Transverse colon (tissue), 4 donors: Measurements from ENCODE around the gene TMTC3. TPM values are rescaled to one million over a fixed set of nuclear protein-coding genes. Genes with fewer than 3 reads are reported as not detected.

Source experiments
- DNase-seq: peaks from one replicate; pipeline ENCODE4 v3.0.0-alpha.2; 2019
- H3K27ac ChIP-seq, 4 donors: fragments of 200-600 bp; sonication (generic); 2 replicates each; pipeline ENCODE4 v1.5.1; 2016 to 2018; ENCODE audit warnings: inconsistent platforms in 4 of 4
- H3K27me3 ChIP-seq: fragments of 200-600 bp; sonication (generic); 2 replicates; pipeline ENCODE4 v1.5.1; 2017; ENCODE audit warnings: inconsistent platforms
- H3K36me3 ChIP-seq, 4 donors: fragments of 200-600 bp; sonication (generic); 2 replicates each; pipeline ENCODE4 v1.5.1; 2017 to 2019; ENCODE audit warnings: inconsistent platforms in 4 of 4
- H3K4me1 ChIP-seq, 4 donors: fragments of 200-600 bp; sonication (generic); 2 replicates each; pipeline ENCODE4 v1.5.1; 2017 to 2020; ENCODE audit warnings: inconsistent platforms in 4 of 4
- H3K4me3 ChIP-seq, 4 donors: fragments of 200-600 bp; sonication (generic); 1 replicate in 1 of 4; 2 replicates in 3 of 4; pipeline versions ENCODE4 v1.5.1 to v1.6.1; 2017 to 2019; ENCODE audit warnings: inconsistent platforms in 4 of 4
- H3K9me3 ChIP-seq, 2 donors: fragments of 200-600 bp; sonication (generic); 2 replicates each; pipeline ENCODE4 v1.5.1; 2017 to 2019; ENCODE audit warnings: inconsistent platforms in 2 of 2
- CTCF ChIP-seq, 5 experiments: fragments of 200-600 bp in 3 of 5; fragments of 450-650 bp in 2 of 5; sonication (generic) in 3 of 5; IDR thresholded peaks; 1 replicate in 2 of 5; 2 replicates in 3 of 5; pipeline ENCODE4 v1.5.1; 2016 to 2017; ENCODE audit warnings: antibody characterized with exemption in 5 of 5, inconsistent platforms in 3 of 5, mild to moderate bottlenecking in 2 of 5, moderate library complexity in 1 of 5
- EP300 ChIP-seq: sonication (generic); formaldehyde crosslinking; IDR thresholded peaks from one replicate; pipeline ENCODE4 v1.6.1; 2017; ENCODE audit warnings: antibody characterized with exemption, low read depth
- POLR2A ChIP-seq: fragments of 450-650 bp; IDR thresholded peaks from one replicate; pipeline ENCODE4 v1.6.1; 2016; ENCODE audit warnings: antibody characterized with exemption, mild to moderate bottlenecking, moderate library complexity
- POLR2AphosphoS5 ChIP-seq, 3 donors: sonication (generic); formaldehyde crosslinking; IDR thresholded peaks; one replicate each; pipeline ENCODE4 v1.6.1; 2016; ENCODE audit warnings: antibody characterized with exemption in 3 of 3
- WGBS, 2 donors: methylation state at CpG; one replicate each; pipeline ENCODE4 v1.1.5; 2018; ENCODE audit warnings: low coverage in 1 of 2; 5-methylcytosine and 5-hydroxymethylcytosine counted together
- in situ Hi-C, 4 donors: fragments of 200-750 bp; cut with MboI; loops; one replicate each; pipeline versions ENCODE4 v1.15.0 to v1.15.1; 2017; ENCODE audit warnings: low sequenced_read_pairs in 3 of 4, low pct_ligation_motif_present in 1 of 4, low pct_unique_long_range_greater_than_20kb in 1 of 4
- intact Hi-C: fragments of 100-400 bp; cut with DNase I; formaldehyde crosslinking; loops from one replicate; pipeline ENCODE4 v1.15.1; 2023; ENCODE audit warnings: low total_unique reads
- total RNA-seq, 4 donors: library from RNA; depleted of rRNA; stranded (reverse); fragments of >200 nt; gene quantifications; one replicate each; pipeline ENCODE4 v1.1.0, GENCODE V29; 2016

TMTC3 gene
- total RNA-seq, 4 donors from 2014 or later = 2.2 to 15.9 (median 10.0) TPM

- no peak for DNase-seq
- Histone ChIP-seq H3K4me3 (peak overlapping the region in 2 of 4 donors; percentile 13 to 28), H3K27ac (no peak overlapping the region), H3K9me3 (no peaks in the 10 kb centered on the region), H3K4me1 (peaks cover 0 to 6% (median 2%) of the 10 kb centered on the region in 4 donors), H3K36me3 (peaks cover 0 to 23% (median 9%) of the 10 kb centered on the region in 4 donors), H3K27me3 (no peaks in the 10 kb centered on the region)
- no peak for TF ChIP-seq POLR2AphosphoS5 (IDR thresholded peaks at IDR 0.05)
- TF ChIP-seq EP300 = no peak
- no peak for TF ChIP-seq POLR2A
- peak; percentile 39 to 62 (median 46) for TF ChIP-seq CTCF (IDR thresholded peaks at IDR 0.05)
- intact Hi-C loops = loop anchor here (10.0 kb wide), 1 partner anchor 884 kb away; no protein-coding TSS in a partner anchor
- 10 to 21% methylated on average over 1 of the region's 1 CpG for WGBS, 2 donors
- in situ Hi-C loops = loop anchor here in 2 of 4 donors (10.0 to 25.0 kb wide), 2 partner anchors 874 to 876 kb away; no protein-coding TSS in a partner anchor
Observed at GRCh38 chr12:88111074-88111652, 30.9 kb upstream of the TMTC3 start.

- Histone ChIP-seq H3K4me1 (peaks cover 0 to 6% (median 2%) of the 10 kb centered on the region in 4 donors), H3K4me3 (no peak overlapping the region), H3K27me3 (no peaks in the 10 kb centered on the region), H3K9me3 (no peaks in the 10 kb centered on the region), H3K27ac (no peak overlapping the region), H3K36me3 (peaks cover 0 to 40% (median 12%) of the 10 kb centered on the region in 4 donors)
- TF ChIP-seq POLR2AphosphoS5 (IDR thresholded peaks at IDR 0.05) = no peak
- TF ChIP-seq EP300 = no peak
- no peak for TF ChIP-seq CTCF (IDR thresholded peaks at IDR 0.05)
- TF ChIP-seq POLR2A = no peak
- 33 to 51% methylated on average over 3 of the region's 3 CpGs for WGBS, 2 donors
- in situ Hi-C loops = loop anchor here in 2 of 4 donors (10.0 to 25.0 kb wide), 2 partner anchors 871 to 873 kb away; no protein-coding TSS in a partner anchor
- intact Hi-C loops = loop anchor here (10.0 kb wide), 1 partner anchor 881 kb away; no protein-coding TSS in a partner anchor
- DNase-seq = no peak
Observed at GRCh38 chr12:88113871-88114270, 28.2 kb upstream of the TMTC3 start.

GRCh38 chr12:88122666-88123065 lies 19.4 kb upstream of the TMTC3 start:
- Histone ChIP-seq H3K27me3 (no peaks in the 10 kb centered on the region), H3K27ac (no peak overlapping the region), H3K9me3 (no peaks in the 10 kb centered on the region), H3K4me1 (no peaks in the 10 kb centered on the region), H3K36me3 (peaks cover 0 to 40% (median 11%) of the 10 kb centered on the region in 4 donors), H3K4me3 (no peak overlapping the region)
- in situ Hi-C loops = loop anchor here in 1 of 4 donors (25.0 kb wide), 1 partner anchor 865 kb away; no protein-coding TSS in a partner anchor
- TF ChIP-seq CTCF (IDR thresholded peaks at IDR 0.05) = no peak
- TF ChIP-seq POLR2AphosphoS5 (IDR thresholded peaks at IDR 0.05) = no peak
- no peak for TF ChIP-seq POLR2A
- TF ChIP-seq EP300 = no peak
- intact Hi-C loops = no loop called here
- no peak for DNase-seq
- 63 to 66% methylated on average over 4 of the region's 4 CpGs for WGBS, 2 donors

- DNase-seq = no peak
- WGBS, 2 donors = 93 to 97% methylated on average over 3 of the region's 3 CpGs
- H3K4me3 ChIP-seq = no peak overlapping the region
- H3K27ac ChIP-seq = no peak overlapping the region
- no peaks in the 10 kb centered on the region for H3K4me1 ChIP-seq
- TF ChIP-seq POLR2A (no peak), EP300 (no peak), POLR2AphosphoS5 (IDR thresholded peaks at IDR 0.05) (no peak), CTCF (IDR thresholded peaks at IDR 0.05) (no peak)
- H3K36me3 ChIP-seq = peaks cover 0 to 27% (median 13%) of the 10 kb centered on the region in 4 donors
- intact Hi-C loops (no loop called here), in situ Hi-C loops (loop anchor here in 2 of 4 donors (25.0 kb wide), 1 partner anchor 860 kb away; no protein-coding TSS in a partner anchor)
- H3K27me3 ChIP-seq = no peaks in the 10 kb centered on the region
- no peaks in the 10 kb centered on the region for H3K9me3 ChIP-seq
Observed at GRCh38 chr12:88127099-88127498, 15.0 kb upstream of the TMTC3 start.
